ENCODE measurements around the gene ACTL7B. TPM values are rescaled to one million over a fixed set of nuclear protein-coding genes. Genes with fewer than 3 reads are reported as not detected.

The ACTL7B gene
- total and polyA plus RNA-seq, 2 experiments from 2014 or later: not detected

DNA sequence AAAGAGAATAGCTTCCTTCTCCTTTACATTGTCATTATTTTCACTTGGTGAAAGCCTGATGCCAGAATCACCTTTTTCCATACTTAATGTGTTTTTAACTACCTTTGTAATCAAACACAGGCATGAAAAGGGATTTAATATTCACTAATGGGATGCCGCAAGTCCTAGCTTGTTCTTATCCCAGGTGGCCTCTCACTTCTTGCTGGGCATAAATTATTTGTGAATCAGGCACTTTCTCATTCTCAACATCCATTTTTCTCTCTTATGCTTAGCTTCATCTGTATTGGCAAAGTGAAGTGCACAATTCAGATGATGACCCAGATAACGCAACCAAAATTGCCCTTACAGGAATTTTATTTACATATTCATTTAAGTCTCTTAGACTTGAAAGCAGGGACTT, 10.9 kb downstream of the ACTL7B start:
- H3K79me2 ChIP-seq (replicated peaks; ENCODE audit: insufficient read depth): no peaks in the 10 kb centered on the region
- H3K9me2 ChIP-seq (ENCODE audit: insufficient read depth): no peaks in the 10 kb centered on the region
- H4K20me1 ChIP-seq (replicated peaks; ENCODE audit: insufficient read depth): no peaks in the 10 kb centered on the region
- no peaks in the 10 kb centered on the region for H3K36me3 ChIP-seq (ENCODE audit: insufficient read depth)
- no peak for DNase-seq (ENCODE audit: low spot score)
- H3K4me2 ChIP-seq: no peak overlapping the region
- H3K4me3 ChIP-seq: no peak overlapping the region
- TF ChIP-seq, protein P1, sequence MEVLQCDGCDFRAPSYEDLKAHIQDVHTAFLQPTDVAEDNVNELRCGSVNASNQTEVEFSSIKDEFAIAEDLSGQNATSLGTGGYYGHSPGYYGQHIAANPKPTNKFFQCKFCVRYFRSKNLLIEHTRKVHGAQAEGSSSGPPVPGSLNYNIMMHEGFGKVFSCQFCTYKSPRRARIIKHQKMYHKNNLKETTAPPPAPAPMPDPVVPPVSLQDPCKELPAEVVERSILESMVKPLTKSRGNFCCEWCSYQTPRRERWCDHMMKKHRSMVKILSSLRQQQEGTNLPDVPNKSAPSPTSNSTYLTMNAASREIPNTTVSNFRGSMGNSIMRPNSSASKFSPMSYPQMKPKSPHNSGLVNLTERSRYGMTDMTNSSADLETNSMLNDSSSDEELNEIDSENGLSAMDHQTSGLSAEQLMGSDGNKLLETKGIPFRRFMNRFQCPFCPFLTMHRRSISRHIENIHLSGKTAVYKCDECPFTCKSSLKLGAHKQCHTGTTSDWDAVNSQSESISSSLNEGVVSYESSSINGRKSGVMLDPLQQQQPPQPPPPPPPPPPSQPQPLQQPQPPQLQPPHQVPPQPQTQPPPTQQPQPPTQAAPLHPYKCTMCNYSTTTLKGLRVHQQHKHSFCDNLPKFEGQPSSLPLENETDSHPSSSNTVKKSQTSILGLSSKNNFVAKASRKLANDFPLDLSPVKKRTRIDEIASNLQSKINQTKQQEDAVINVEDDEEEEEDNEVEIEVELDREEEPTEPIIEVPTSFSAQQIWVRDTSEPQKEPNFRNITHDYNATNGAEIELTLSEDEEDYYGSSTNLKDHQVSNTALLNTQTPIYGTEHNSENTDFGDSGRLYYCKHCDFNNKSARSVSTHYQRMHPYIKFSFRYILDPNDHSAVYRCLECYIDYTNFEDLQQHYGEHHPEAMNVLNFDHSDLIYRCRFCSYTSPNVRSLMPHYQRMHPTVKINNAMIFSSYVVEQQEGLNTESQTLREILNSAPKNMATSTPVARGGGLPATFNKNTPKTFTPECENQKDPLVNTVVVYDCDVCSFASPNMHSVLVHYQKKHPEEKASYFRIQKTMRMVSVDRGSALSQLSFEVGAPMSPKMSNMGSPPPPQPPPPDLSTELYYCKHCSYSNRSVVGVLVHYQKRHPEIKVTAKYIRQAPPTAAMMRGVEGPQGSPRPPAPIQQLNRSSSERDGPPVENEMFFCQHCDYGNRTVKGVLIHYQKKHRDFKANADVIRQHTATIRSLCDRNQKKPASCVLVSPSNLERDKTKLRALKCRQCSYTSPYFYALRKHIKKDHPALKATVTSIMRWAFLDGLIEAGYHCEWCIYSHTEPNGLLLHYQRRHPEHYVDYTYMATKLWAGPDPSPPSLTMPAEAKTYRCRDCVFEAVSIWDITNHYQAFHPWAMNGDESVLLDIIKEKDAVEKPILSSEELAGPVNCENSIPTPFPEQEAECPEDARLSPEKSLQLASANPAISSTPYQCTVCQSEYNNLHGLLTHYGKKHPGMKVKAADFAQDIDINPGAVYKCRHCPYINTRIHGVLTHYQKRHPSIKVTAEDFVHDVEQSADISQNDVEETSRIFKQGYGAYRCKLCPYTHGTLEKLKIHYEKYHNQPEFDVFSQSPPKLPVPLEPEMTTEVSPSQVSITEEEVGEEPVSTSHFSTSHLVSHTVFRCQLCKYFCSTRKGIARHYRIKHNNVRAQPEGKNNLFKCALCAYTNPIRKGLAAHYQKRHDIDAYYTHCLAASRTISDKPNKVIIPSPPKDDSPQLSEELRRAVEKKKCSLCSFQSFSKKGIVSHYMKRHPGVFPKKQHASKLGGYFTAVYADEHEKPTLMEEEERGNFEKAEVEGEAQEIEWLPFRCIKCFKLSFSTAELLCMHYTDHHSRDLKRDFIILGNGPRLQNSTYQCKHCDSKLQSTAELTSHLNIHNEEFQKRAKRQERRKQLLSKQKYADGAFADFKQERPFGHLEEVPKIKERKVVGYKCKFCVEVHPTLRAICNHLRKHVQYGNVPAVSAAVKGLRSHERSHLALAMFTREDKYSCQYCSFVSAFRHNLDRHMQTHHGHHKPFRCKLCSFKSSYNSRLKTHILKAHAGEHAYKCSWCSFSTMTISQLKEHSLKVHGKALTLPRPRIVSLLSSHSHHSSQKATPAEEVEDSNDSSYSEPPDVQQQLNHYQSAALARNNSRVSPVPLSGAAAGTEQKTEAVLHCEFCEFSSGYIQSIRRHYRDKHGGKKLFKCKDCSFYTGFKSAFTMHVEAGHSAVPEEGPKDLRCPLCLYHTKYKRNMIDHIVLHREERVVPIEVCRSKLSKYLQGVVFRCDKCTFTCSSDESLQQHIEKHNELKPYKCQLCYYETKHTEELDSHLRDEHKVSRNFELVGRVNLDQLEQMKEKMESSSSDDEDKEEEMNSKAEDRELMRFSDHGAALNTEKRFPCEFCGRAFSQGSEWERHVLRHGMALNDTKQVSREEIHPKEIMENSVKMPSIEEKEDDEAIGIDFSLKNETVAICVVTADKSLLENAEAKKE (CRISPR knock-in tag; IDR thresholded peaks at IDR 0.05): no peak
- TF ChIP-seq EZH2phosphoT487 (IDR thresholded peaks at IDR 0.05; ENCODE audit: unreplicated experiment): no peak
- H3K4me3 Mint-ChIP-seq: no peak overlapping the region
- H3K4me1 ChIP-seq (ENCODE audit: insufficient read depth): peaks cover 3% of the 10 kb centered on the region; the same call in 1 of the 2 replicates
- H3K27me3 ChIP-seq (ENCODE audit: insufficient read depth): no peaks in the 10 kb centered on the region
- H3K36me3 Mint-ChIP-seq (ENCODE audit: low read depth): no peaks in the 10 kb centered on the region
- H3K4me1 Mint-ChIP-seq: peaks cover 2% of the 10 kb centered on the region; the same call in 1 of the 3 replicates
- no peaks in the 10 kb centered on the region for H3F3A ChIP-seq (replicated peaks; ENCODE audit: low read depth)
- no peak overlapping the region for H2AFZ ChIP-seq
- H3K27me3 Mint-ChIP-seq (ENCODE audit: insufficient read depth, low read depth, poor library complexity): peaks cover 2% of the 10 kb centered on the region
- no peak overlapping the region for H3K27ac ChIP-seq (ENCODE audit: low read depth)
- no peaks in the 10 kb centered on the region; the same call in 2 of the 3 replicates for H3K9me3 Mint-ChIP-seq
- ATAC-seq: no peak
- H3K27ac Mint-ChIP-seq: no peak overlapping the region

DNA sequence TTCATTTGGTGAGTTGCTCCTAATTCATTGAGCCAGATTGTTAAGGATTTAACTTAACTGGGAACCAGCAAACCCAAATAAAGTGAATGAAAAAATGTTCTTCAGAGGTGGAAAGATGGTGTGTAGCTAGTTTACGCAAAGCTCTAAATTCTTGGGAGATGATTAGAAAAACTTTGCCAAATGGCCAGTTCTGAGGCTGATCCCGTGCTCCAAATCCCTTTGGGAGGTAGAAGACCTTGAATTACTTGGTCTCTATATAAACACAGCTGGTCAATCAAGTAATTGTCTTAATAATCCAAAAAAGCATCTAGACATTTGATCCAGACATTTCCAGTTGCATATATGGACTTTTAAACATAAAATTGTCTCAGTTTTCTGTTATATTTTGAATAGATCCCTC, 11.4 kb downstream of the ACTL7B start:
- Histone ChIP-seq H3K27ac (ENCODE audit: low read depth) (no peak overlapping the region), H3K4me2 (no peak overlapping the region), H3K36me3 (ENCODE audit: insufficient read depth) (no peaks in the 10 kb centered on the region), H3K9me2 (ENCODE audit: insufficient read depth) (no peaks in the 10 kb centered on the region), H4K20me1 (replicated peaks; ENCODE audit: insufficient read depth) (no peaks in the 10 kb centered on the region), H3K4me3 (no peak overlapping the region), H3K27me3 (ENCODE audit: insufficient read depth) (no peaks in the 10 kb centered on the region), H2AFZ (no peak overlapping the region), H3K79me2 (replicated peaks; ENCODE audit: insufficient read depth) (no peaks in the 10 kb centered on the region), H3K4me1 (ENCODE audit: insufficient read depth) (peaks cover 3% of the 10 kb centered on the region; the same call in 1 of the 2 replicates), H3F3A (replicated peaks; ENCODE audit: low read depth) (no peaks in the 10 kb centered on the region)
- Mint-ChIP-seq H3K27ac (no peak overlapping the region), H3K36me3 (ENCODE audit: low read depth) (no peaks in the 10 kb centered on the region), H3K4me3 (no peak overlapping the region), H3K9me3 (no peaks in the 10 kb centered on the region; the same call in 2 of the 3 replicates), H3K27me3 (ENCODE audit: insufficient read depth, low read depth, poor library complexity) (peaks cover 2% of the 10 kb centered on the region), H3K4me1 (peaks cover 2% of the 10 kb centered on the region; the same call in 1 of the 3 replicates)
- no peak for TF ChIP-seq JUNB (IDR thresholded peaks at IDR 0.05; ENCODE audit: unreplicated experiment)
- TF ChIP-seq, protein P2, sequence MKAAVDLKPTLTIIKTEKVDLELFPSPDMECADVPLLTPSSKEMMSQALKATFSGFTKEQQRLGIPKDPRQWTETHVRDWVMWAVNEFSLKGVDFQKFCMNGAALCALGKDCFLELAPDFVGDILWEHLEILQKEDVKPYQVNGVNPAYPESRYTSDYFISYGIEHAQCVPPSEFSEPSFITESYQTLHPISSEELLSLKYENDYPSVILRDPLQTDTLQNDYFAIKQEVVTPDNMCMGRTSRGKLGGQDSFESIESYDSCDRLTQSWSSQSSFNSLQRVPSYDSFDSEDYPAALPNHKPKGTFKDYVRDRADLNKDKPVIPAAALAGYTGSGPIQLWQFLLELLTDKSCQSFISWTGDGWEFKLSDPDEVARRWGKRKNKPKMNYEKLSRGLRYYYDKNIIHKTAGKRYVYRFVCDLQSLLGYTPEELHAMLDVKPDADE (IDR thresholded peaks at IDR 0.05): no peak
- TF ChIP-seq, protein P3, sequence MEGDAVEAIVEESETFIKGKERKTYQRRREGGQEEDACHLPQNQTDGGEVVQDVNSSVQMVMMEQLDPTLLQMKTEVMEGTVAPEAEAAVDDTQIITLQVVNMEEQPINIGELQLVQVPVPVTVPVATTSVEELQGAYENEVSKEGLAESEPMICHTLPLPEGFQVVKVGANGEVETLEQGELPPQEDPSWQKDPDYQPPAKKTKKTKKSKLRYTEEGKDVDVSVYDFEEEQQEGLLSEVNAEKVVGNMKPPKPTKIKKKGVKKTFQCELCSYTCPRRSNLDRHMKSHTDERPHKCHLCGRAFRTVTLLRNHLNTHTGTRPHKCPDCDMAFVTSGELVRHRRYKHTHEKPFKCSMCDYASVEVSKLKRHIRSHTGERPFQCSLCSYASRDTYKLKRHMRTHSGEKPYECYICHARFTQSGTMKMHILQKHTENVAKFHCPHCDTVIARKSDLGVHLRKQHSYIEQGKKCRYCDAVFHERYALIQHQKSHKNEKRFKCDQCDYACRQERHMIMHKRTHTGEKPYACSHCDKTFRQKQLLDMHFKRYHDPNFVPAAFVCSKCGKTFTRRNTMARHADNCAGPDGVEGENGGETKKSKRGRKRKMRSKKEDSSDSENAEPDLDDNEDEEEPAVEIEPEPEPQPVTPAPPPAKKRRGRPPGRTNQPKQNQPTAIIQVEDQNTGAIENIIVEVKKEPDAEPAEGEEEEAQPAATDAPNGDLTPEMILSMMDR (conservative IDR thresholded peaks at IDR 0.05; ENCODE audit: low read depth in 2 of 2): no peak
- TF ChIP-seq STAT1 (IDR thresholded peaks at IDR 0.05; ENCODE audit: unreplicated experiment): no peak
- TF ChIP-seq NANOG (IDR thresholded peaks at IDR 0.05; ENCODE audit: borderline replicate concordance): no peak
- TF ChIP-seq EZH2phosphoT487 (IDR thresholded peaks at IDR 0.05; ENCODE audit: unreplicated experiment): no peak
- TF ChIP-seq ZNF114 (CRISPR knock-in tag; IDR thresholded peaks at IDR 0.05): no peak
- ATAC-seq (no peak), DNase-seq (ENCODE audit: low spot score) (no peak)

All from GM23338 (cell line).